GM19397 (cell line): ENCODE measurements around the gene TMCC1.
"Not testable (repeated sequence)": the region's sequence is repeated elsewhere in the genome, so short reads cannot be mapped to it uniquely, and the experiment has no call there.

Experiments used
- ATAC-seq: cut with Tn5 transposase; IDR thresholded peaks from one replicate; pipeline ENCODE4 v1.9.1; 2021; ENCODE audit warnings: mild to moderate bottlenecking, moderate library complexity; ENCODE audit not compliant: unreplicated experiment

TMCC1 gene

GRCh38 chr3:129655291-129655700 is 238.2 kb downstream of the TMCC1 start:
- no peak for ATAC-seq

- ATAC-seq = no peak
These were observed 239.4 kb downstream of the TMCC1 start for GRCh38 chr3:129654131-129654530.

- no peak for ATAC-seq
These were observed 240.5 kb downstream of the TMCC1 start for GRCh38 chr3:129653019-129653418.

- no peak for ATAC-seq
These were observed 241.9 kb downstream of the TMCC1 start for GRCh38 chr3:129651435-129652202.

GRCh38 chr3:129650256-129650872 is 243.1 kb downstream of the TMCC1 start:
- no peak for ATAC-seq

GRCh38 chr3:129648391-129648790 is 245.1 kb downstream of the TMCC1 start:
- no peak for ATAC-seq

- no peak for ATAC-seq
These were observed 248.2 kb downstream of the TMCC1 start for GRCh38 chr3:129645286-129645685.

GRCh38 chr3:129644836-129645235 is 248.7 kb downstream of the TMCC1 start:
- ATAC-seq = no peak

- not testable (repeated sequence) for ATAC-seq
These were observed 251.8 kb downstream of the TMCC1 start for GRCh38 chr3:129641567-129642260.

GRCh38 chr3:129640985-129641384 is 252.5 kb downstream of the TMCC1 start:
- not testable (repeated sequence) for ATAC-seq

- no peak for ATAC-seq
These were observed 255.0 kb downstream of the TMCC1 start for GRCh38 chr3:129638481-129638880.

GRCh38 chr3:129636082-129636481 is 257.4 kb downstream of the TMCC1 start:
- ATAC-seq = no peak

- ATAC-seq = no peak
These were observed 257.9 kb downstream of the TMCC1 start for GRCh38 chr3:129635656-129636055.

- ATAC-seq = no peak
These were observed 259.6 kb downstream of the TMCC1 start for GRCh38 chr3:129633751-129634481.

- ATAC-seq = no peak
These were observed 260.5 kb downstream of the TMCC1 start for GRCh38 chr3:129632977-129633376.

- no peak for ATAC-seq
These were observed 261.0 kb downstream of the TMCC1 start for GRCh38 chr3:129632556-129632955.

GRCh38 chr3:129632056-129632455 is 261.5 kb downstream of the TMCC1 start:
- ATAC-seq = no peak

- ATAC-seq = no peak
These were observed 264.5 kb downstream of the TMCC1 start for GRCh38 chr3:129629011-129629410.

- no peak for ATAC-seq
These were observed 265.4 kb downstream of the TMCC1 start for GRCh38 chr3:129628169-129628522.

GRCh38 chr3:129627350-129628168 is 266.0 kb downstream of the TMCC1 start:
- no peak for ATAC-seq
